ENCODE data around the gene L3MBTL3.

The L3MBTL3 gene

DNA sequence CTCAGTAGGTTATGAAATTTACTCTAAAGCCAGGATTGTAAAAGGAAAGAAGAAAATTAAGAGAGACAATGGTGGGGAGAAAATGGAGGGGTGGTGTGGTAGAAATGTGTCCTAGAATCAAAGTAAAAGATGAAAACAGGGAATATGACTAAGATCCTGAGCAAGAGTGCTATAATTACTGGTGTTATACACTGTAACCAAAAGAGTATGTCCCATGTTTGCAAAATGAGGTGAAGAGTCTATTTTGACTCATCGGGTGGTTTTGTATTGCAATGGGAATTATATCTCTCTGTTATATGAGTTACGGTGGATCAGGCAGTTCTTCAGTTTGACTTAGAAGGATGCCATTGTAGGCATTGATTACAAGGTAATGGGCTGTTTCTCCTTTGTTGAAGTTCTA, 8.5 kb downstream of the L3MBTL3 start:
- in situ Hi-C loops (cut with MboI; ENCODE audit: low sequenced_read_pairs), result no loop called here

DNA sequence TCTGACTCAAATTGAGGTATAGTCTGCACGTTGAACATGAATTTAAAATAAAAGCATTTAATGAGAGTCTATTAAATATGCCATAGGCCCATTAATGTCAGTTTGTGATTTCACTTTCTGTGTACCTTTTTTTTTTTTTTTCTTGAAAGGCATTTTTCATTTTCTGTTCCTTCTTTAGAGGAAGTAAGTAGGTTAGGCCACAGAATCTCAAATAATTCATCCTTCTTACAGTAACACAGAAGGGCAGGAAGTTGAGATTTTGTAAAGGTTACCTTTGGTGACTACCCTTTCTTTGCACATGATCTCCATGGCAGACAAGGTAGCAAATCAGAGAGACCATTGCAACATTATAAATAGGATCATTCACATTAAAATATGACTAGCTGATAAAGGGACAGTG, 9.6 kb downstream of the L3MBTL3 start:
- in situ Hi-C loops (cut with MboI; ENCODE audit: low sequenced_read_pairs), result no loop called here

DNA sequence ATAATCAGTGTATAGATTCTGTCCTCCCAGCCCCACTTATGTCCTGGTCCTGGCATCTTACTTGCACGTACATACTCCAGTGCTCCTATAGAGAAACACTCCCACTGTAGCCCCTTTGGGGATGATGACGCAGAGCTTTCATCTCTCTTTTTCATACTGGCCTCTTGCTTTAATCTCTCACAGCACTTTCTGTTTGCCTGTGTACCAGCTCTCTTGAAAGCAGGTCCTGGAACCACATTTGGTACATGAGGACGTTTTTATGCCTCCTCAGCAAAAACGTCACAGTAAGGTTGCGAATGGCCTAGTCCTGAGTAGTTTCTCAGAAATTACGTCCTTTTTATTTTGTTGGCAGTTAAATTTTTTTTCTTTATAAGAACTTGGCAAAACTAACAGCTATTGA, 10.8 kb downstream of the L3MBTL3 start:
- in situ Hi-C loops (cut with MboI; ENCODE audit: low sequenced_read_pairs), result no loop called here

DNA sequence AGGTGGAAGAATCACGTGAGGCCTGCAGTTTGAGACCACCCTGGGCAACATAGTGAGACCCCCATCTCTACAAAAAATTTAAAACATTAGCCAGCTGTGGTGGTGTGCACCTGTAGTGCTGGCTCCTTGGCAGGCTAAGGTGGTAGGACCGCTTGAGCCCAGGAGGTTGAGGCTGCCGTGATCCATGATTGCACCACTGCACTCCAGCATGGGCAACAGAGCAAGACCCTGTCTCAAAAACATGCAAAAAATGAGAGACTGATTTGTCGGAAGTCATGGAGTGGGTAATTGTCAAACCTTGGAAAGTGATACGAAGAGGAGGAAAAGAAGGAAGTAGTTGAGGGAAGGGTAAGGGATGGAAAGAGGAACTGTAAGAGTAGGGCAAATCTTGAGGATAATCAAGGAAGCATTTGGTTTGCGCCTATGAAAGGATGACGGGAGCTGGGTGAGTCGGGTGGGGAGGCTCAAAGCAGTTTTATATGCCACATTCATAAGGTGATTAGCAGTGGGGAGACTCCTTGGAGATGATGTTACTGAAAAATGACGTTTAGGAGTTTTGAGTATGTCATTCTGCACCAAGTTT, 14.5 kb downstream of the L3MBTL3 start:
- in situ Hi-C loops (cut with MboI; ENCODE audit: low sequenced_read_pairs), result no loop called here

DNA sequence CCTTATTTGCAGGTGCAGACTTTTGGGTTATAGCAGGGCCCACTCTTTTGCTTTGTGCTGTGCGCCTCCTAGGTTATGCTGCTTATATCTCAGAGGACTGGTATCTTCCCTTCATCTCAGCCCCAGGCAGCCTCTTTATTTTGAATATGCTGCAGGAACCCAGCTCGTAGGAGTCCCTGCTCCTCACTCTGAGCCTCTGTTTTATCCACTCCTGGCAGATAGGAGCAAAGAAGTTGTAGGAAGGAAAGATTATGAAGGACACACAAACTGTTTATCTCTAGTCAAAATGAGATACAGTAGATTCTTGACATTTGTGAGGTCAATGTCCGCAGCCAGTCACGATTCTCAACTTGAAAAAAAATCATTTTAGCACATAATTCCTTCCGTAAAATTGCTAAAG, 15.6 kb downstream of the L3MBTL3 start:
- in situ Hi-C loops (cut with MboI; ENCODE audit: low sequenced_read_pairs), result no loop called here

DNA sequence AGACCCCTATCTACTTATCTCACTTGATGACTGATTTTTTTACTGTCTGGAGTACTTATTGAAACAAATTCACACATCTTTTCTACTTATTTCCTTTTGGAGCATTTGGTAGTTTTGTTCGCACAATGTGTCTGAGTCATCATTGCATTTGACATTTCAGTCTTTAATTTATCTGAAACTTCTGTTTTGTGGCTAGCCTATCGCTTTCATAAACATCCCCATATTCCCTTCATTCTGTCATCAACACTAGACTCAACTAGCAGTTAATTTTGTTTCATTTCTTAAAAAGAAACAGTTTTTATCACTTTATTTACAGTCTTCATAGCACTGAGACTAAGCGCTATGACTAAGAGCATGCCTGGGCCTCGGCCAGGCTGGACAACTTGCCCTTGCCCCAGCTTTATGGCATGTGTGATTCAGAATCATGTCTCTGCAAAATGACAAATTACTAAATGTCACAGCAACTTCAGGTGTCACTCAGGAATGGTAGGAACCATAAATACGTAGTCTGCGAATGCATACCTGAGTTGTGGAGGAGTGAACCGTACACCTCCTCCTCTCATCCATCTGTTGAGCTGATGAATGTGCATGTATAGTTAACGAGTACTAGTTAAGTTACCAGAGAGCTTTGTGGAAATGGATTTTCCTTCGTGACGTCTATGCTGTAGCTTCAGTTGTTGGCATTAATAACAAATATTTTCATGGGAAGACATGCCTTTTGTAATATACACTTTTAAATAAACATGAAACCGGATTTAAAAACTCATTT, 16.2 kb downstream of the L3MBTL3 start:
- in situ Hi-C loops (cut with MboI; ENCODE audit: low sequenced_read_pairs), result no loop called here

DNA sequence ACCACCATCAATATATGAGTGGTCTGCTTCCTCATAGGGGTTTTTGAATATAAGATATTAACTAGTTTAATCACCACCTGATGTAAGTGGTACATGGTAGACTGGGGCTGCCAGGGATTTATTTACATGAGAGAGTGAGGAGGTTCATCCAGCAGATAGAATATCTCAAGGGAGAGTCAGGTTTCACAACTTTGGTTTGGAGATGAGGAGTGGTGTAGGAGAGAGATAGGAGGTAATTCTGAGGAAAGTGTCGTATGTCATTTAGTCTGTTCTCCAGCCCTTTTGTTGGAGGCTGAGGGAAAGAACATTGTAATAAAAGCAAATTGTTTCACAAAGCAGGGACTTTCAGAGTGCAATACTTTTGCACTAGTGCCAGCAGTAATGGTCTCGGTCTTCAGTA, 16.8 kb downstream of the L3MBTL3 start:
- in situ Hi-C loops (cut with MboI; ENCODE audit: low sequenced_read_pairs), result no loop called here

DNA sequence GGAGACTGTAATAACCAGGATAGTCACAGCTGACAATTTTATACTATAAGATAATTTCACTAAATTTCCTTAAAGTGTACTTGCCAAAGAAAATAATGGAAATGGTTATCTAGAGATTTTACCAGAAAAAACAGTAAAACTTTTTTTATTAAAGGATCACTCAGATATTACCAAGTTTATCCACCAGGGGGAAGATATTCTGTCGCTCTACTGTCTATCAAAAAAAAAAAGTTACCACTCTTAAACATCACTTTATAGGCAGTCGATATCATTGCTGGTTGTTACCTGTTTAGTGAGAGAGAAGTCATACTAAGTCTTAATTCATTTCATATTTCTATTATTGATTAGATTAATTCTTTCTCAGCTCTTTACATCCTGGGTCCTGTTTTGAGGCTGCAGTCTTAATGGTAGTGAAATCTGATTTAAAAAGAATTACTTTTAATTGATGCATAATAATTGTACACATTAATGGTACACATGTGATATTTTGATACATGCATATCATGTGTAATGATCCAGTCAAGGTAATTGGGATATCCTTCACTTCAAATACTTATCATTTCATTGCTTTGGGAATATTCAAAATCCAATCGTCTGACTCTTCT, 18.9 kb downstream of the L3MBTL3 start:
- in situ Hi-C loops (cut with MboI; ENCODE audit: low sequenced_read_pairs), result no loop called here

DNA sequence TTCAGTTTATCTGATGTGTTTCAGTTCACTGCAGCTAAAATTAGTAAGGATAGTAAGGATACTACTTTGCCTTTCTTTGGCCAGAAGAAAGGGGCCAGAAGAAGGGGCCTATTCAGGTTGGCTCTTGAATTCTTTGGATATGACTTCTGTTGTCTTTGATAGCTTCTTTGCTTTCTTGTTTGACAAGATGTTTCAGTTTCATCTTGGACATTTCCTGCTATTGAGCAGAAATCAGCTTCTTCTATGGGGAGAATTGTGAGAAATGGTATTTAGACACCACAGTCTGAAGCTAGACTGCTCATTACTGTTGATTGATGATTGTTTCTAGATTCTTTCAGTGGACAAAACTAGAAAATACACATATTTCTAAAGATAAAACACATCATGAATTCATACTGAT, 23.2 kb downstream of the L3MBTL3 start:
- in situ Hi-C loops (cut with MboI; ENCODE audit: low sequenced_read_pairs), result no loop called here

DNA sequence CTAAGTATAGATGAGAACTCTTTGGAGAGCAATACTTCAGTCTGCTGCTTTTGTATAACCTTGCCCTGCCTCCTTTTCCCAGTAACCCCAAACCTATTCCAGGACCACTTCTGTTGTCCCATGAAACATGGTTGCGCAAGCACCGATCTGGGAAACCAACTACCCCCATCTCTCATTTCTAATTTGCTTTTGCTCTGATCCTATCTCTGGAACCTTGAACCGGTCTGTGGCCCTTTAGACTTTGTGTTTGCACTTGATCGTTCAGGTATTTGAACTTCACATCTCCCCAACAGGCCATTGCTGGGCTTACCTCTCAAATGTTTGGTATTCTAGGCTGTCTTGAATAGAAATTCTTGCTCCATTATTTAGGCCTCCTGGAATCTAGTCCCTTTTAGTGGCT, 25.0 kb downstream of the L3MBTL3 start:
- in situ Hi-C loops (cut with MboI; ENCODE audit: low sequenced_read_pairs), result no loop called here

DNA sequence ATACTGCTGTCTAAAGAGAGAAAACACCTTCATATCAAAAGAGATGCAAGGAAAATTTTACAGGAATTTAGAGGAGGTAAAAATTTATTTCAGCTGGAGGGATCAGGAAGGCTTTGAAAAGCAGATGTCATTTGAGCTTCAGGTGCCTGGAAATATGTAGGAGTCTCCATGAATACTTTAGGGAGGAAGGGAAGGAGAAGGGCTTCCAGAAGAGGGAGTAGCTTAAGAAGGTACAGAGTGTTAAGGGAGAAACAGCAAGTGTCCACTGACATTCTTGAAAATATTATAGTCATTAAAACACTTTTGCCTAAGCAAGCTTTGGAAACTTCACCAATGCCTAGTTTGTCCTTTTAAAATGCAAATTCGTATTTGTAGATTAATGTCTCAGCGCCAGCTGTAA, 27.2 kb downstream of the L3MBTL3 start:
- in situ Hi-C loops (cut with MboI; ENCODE audit: low sequenced_read_pairs), result no loop called here

DNA sequence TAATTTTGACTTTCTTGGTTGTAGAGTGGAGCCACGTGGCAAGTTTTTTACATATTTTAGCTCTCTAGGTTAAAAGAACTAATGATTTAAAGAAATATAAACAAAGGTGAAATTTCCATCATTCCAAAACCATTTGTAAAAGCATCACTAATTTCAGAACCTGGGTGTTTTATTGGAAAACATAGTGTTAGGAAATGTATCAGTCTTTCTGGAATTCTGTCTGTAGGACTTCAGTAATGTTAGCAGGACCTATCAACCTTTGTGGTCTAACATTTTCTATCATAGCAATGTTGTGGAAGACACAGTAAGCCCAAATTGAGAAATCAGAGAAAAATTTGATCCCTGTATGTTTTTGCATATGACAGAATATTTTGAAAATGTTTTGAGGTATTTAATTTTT, 28.3 kb downstream of the L3MBTL3 start:
- in situ Hi-C loops (cut with MboI; ENCODE audit: low sequenced_read_pairs), result no loop called here

DNA sequence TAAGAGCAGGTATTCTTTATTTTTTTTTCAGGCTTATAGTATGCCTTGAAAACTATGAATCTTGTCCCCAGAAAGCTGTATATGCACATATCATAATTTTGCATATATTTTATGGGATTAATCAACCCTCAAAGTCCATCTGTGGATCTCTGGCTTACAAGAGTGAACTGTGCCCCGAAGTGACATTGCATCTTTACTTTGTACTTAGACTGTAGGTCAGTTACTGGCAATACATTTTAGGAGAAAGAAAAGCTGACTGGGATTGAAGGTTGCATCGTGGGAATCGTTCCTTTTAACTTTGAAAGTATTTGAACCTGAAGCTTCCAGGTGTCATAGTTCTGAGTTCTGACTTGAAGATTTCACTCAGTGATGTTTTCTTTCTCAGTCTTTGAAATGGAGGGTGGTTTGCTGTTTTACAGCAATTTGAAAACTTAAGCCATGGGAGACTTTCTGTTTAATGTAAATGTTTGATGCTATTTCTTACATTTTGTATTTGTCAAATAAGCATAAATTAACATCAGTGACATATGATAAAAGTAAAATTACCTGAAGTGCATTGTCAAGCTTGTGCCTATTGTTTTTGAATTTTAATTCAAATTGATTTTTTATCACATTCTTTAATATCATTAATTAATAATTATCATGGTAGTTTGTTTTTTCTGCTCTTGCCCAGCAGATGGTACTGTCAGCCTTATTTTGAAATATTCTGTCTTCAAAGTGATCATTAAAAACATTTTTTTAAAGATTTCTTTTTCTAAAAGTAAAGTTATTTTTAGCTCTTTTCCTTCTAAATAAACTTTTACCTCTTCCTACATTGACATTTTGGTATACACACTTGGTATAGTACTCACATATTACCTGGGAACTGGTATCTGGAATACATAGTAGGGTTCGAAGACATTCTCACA, 29.0 kb downstream of the L3MBTL3 start:
- in situ Hi-C loops (cut with MboI; ENCODE audit: low sequenced_read_pairs), result no loop called here

DNA sequence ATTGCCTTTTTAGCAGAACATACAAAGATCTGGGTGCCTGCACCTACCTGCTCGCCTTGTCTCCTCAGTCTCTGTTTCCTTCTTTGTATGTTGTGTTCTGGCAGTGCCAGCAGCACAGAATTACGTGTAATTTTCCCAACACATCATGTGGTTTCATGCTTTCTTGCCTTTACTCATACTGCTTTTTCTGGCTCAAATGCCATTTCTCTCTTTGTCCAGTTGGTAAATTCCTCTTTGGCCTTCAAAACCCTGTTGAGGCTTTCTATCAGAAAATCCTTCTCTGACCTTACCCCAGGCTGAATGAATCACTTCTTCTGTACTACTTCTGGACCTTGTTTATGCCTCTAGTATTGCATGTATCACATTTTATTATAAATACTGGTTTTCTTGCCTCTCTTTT, 31.8 kb downstream of the L3MBTL3 start:
- in situ Hi-C loops (cut with MboI; ENCODE audit: low sequenced_read_pairs), result no loop called here

DNA sequence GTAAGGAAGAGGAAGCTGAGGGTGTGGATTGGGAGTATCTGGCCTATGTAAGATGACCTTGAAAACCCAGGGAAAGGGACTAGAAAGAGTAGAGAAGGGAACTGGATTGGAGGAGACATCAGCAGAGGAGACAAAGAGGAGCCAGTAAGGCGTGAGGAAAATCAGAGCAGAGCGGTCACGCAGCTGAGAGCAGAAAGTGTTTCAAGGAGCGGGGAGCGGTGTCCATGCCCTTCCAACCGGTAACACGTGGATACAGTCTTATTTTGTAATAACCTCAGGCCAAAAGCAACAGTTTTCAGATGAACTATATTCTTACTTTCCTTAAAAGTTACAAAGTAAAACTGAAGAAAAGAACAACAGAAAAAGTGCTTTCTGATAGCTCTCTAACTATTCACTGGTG, 36.3 kb downstream of the L3MBTL3 start:
- in situ Hi-C loops (cut with MboI; ENCODE audit: low sequenced_read_pairs), result no loop called here

DNA sequence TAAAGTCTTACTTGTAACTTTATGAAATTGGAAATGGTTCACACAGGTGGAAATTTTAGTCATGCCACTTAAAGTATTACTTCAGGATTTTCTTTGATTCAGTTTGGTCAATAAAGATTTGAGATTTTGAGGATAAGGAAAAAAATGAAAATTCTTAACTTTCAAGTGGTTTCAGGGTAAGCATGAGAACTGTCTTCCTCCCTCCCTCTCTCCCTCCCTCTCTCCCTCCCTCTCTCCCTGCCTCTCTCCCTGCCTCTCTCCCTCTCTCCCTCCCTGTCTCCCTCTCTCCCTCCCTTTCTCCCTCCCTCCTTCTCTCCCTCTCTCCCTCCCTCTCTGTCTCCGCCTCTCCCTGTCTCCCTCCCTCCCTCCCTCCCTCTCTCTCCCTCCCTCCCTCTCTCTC, 36.9 kb downstream of the L3MBTL3 start:
- in situ Hi-C loops (cut with MboI; ENCODE audit: low sequenced_read_pairs), result no loop called here

DNA sequence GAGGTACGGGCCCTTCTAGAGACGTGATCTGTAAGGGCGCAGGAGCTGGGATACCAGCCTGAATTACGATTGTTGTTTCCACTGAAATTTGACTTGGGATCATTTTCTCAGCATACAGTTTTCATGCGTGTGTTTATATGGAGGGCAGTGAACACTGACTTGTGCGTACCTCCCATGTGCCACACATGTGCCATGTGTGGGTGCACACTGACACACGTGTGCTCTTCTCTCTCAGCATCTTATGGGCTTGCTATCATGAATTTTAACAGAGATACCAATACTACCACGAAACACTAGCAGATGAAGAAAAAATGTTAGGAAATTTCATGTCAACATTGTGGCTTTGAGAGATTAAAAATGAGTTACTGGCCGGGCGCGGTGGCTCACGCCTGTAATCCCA, 39.1 kb downstream of the L3MBTL3 start:
- in situ Hi-C loops (cut with MboI; ENCODE audit: low sequenced_read_pairs), result no loop called here

DNA sequence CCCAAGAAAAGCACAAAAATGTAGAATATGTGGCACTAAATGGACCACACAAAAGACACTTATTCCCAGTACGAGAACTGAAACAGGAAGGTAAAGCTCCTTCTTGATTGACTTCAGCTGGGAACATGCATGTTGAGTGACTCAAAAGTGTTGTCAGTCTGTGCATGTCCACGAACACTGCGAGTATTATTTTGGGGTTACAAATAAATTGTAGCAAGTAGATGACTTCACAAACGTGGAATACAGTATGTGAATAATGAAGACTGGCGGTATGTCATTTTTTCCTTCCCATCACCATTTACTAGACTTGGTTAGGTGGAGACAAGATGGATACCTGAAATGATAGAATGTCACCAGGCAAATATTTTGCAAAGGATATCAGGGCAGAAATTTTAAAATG, 45.4 kb downstream of the L3MBTL3 start:
- in situ Hi-C loops (cut with MboI; ENCODE audit: low sequenced_read_pairs), result no loop called here

DNA sequence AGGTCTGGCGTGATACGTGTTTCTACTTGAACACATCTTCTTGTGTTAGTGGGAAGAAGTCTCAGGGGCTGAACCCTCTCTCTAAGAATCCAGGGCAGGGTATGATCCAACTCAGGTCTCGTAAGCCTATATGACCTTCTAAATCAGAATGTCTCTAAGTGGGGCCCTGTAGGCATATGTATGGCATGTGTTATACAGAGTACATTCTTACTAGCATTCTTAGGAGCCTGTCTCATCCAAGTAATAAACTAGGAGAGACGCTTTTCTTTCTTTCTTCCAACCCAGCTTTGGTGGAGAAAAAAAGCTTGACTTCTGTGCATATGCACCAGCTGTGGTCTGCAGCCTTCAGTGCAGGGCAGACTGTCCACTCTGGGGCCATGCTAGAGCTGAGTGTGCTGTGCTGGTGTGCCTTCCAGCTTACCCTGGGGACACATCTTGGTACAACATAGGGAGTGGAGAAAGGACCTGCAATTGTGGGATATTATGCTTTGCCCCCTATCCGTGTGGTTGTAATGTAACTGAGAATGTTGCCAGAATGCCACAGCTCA, 47.3 kb downstream of the L3MBTL3 start:
- in situ Hi-C loops (cut with MboI; ENCODE audit: low sequenced_read_pairs), result no loop called here

DNA sequence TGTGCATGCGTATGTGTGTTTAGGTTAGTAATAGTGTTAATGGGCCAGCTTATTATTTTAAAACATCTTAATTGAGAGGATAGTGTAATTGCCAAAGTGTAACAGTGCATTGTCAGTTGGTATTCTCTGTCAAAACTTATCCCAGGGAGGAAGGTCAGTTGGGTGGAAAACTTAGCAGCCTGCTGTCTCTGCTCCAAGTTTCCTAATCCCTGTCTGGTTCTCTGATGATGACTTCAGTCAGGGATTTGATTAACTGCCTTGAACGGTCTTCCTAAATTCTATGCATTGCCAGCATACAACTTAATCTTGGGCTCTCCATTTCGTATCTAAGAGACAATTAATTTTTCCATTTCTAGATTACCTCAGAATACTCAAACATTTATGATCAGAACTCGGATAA, 51.1 kb downstream of the L3MBTL3 start:
- in situ Hi-C loops (cut with MboI; ENCODE audit: low sequenced_read_pairs), result no loop called here

DNA sequence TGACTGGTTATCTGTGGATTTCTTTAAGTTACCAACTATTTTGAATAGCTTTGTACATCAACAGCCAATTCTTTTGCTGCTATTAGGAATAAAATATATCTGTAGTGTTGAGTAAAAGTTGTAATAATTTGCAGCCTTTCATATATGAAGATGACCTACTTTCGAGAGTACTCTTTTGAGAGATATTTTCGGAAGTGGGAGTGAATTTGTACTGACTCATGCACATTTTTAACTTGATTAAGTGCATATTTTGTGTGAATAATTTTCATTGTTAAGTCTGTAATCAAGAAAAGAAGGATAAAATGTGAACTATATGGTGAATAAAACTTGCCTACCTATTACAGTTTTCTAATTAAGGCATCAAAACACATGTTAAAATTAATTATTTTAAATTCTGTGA, 51.9 kb downstream of the L3MBTL3 start:
- in situ Hi-C loops (cut with MboI; ENCODE audit: low sequenced_read_pairs), result no loop called here

Data from HL-60/S4 treated with phorbol 12-myristate 13-acetate at 8.2 ng/mL for 4 days and 3 days (cell line).